NCI-H2196 treated with DMSO at 0.1 percent for 48 hours (cell line): ENCODE measurements around the gene NR4A1.

Source experiments
- DNase-seq: peaks from one replicate; lab custom pipeline; 2025; ENCODE audit not compliant: unreplicated experiment; lab: John Stamatoyannopoulos, UW

NR4A1 gene

GRCh38 chr12:52018433-52019112, 32.7 kb upstream of the NR4A1 start:
- no peak for DNase-seq

- no peak for DNase-seq
Measured at GRCh38 chr12:52019113-52019770, 32.0 kb upstream of the NR4A1 start.

- no peak for DNase-seq
Measured at GRCh38 chr12:52020539-52021336, 30.5 kb upstream of the NR4A1 start.

- no peak for DNase-seq
Measured at GRCh38 chr12:52022841-52023181, 28.4 kb upstream of the NR4A1 start.

GRCh38 chr12:52023182-52023975, 27.9 kb upstream of the NR4A1 start:
- peak; percentile 57 for DNase-seq

GRCh38 chr12:52023976-52024688, 27.1 kb upstream of the NR4A1 start:
- no peak for DNase-seq

GRCh38 chr12:52024845-52025230, 26.4 kb upstream of the NR4A1 start:
- DNase-seq: no peak

GRCh38 chr12:52026263-52026662, 25.0 kb upstream of the NR4A1 start:
- DNase-seq: no peak

GRCh38 chr12:52027085-52027843, 24.0 kb upstream of the NR4A1 start:
- peak; percentile 28 for DNase-seq

GRCh38 chr12:52029685-52030084, 21.6 kb upstream of the NR4A1 start:
- peak; percentile 85 for DNase-seq

- no peak for DNase-seq
Measured at GRCh38 chr12:52032446-52032803, 18.8 kb upstream of the NR4A1 start.

- DNase-seq: peak; percentile 97
Measured at GRCh38 chr12:52032804-52033445, 18.3 kb upstream of the NR4A1 start.

GRCh38 chr12:52033446-52034140, 17.6 kb upstream of the NR4A1 start:
- DNase-seq: no peak

GRCh38 chr12:52035190-52035589, 16.1 kb upstream of the NR4A1 start:
- no peak for DNase-seq

- DNase-seq: no peak
Measured at GRCh38 chr12:52035926-52036325, 15.3 kb upstream of the NR4A1 start.

GRCh38 chr12:52036587-52037171, 14.6 kb upstream of the NR4A1 start:
- DNase-seq: peak; percentile 61

- no peak for DNase-seq
Measured at GRCh38 chr12:52037248-52037861, 13.9 kb upstream of the NR4A1 start.

- no peak for DNase-seq
Measured at GRCh38 chr12:52038447-52038846, 12.8 kb upstream of the NR4A1 start.
